ENCODE results near the gene PLVAP.

The PLVAP gene

DNA sequence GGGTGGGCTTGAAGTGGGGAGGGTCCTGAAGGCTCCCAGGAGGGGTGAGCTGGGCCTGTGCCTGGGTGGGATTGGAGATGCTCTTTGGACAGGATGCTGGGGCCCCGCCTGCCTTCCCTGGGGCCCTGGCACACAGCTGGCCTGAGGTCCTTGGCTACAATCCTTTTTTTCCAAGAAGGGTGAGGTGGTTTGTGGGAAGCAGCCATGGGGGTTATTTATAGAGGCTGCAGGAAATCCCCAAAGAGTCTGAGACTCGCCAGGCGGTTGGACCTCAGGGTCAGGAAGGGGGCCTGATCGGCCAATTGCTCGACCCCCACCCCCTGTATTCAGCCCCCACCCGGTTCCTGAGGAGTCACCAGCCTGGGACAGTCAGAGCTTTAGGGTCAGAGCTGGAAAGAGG is 29.8 kb downstream of the PLVAP start:
- TF ChIP-seq, protein P1, sequence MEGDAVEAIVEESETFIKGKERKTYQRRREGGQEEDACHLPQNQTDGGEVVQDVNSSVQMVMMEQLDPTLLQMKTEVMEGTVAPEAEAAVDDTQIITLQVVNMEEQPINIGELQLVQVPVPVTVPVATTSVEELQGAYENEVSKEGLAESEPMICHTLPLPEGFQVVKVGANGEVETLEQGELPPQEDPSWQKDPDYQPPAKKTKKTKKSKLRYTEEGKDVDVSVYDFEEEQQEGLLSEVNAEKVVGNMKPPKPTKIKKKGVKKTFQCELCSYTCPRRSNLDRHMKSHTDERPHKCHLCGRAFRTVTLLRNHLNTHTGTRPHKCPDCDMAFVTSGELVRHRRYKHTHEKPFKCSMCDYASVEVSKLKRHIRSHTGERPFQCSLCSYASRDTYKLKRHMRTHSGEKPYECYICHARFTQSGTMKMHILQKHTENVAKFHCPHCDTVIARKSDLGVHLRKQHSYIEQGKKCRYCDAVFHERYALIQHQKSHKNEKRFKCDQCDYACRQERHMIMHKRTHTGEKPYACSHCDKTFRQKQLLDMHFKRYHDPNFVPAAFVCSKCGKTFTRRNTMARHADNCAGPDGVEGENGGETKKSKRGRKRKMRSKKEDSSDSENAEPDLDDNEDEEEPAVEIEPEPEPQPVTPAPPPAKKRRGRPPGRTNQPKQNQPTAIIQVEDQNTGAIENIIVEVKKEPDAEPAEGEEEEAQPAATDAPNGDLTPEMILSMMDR (IDR thresholded peaks at IDR 0.05): no peak

DNA sequence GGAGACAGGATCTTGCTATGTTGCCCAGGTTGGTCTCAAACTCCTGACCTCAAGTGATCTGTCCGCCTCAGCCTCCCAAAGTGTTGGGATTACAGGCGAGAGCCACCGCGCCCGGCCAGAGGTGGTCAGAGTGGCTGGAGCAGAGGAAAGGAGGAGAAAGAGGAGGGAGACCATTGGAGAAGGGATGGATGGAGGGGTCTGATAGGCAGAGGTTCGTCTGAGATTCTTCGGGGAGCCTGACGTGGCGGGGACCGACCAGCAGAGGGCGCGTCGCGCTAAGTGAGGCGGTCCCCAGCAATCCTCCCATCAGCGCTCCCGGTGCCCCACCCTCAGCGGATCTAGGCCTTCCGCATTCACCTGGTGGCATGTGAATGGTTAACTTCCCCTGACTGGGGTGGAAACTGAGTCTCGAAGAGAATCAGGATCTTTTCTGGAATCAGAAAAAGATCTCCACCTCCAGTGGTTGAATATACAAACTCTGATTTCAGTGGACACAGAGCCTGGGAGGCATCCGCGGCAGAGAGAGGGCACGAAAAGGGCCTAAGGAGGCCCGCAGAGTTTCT is 31.0 kb downstream of the PLVAP start:
- TF ChIP-seq, protein P1 (IDR thresholded peaks at IDR 0.05): peak; percentile 93

DNA sequence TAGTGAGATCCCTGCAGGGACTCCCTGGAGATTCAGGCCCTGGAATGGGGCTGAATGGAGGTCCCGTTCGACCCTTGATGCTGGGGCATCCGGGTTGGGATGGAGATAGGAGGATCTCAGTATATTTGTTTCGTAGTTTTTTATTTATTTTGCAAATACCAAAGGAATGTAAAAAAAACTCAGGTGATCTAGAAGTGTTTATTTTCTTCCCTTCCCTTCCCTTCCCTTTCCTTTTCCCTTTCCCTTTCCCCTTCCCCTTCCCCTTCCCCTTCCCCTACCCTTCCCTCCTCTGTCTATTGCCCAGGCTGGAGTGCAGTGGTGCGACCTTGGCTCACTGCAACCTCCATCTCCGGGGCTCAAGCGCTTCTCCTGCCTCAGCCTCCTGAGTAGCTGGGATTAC is 35.3 kb downstream of the PLVAP start:
- TF ChIP-seq, protein P1 (IDR thresholded peaks at IDR 0.05): no peak

DNA sequence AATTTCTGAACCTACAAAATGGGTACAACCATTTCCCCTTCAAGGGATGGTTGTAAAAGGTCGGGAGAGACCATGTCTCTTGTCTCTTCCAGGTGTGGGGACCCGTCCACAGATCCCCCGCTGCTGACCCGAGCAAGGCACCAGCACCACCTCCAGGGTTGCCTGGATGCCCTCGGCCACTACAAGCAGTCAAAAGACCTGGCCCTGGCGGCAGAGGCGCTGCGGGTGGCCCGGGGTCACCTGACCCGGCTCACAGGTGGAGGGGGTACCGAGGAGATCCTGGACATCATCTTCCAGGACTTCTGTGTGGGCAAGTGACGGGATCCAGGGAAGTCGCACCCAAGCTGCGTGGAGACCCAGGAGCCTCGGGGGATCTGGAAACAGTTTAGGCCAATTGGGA is 35.8 kb downstream of the PLVAP start:
- TF ChIP-seq, protein P1 (IDR thresholded peaks at IDR 0.05): no peak

DNA sequence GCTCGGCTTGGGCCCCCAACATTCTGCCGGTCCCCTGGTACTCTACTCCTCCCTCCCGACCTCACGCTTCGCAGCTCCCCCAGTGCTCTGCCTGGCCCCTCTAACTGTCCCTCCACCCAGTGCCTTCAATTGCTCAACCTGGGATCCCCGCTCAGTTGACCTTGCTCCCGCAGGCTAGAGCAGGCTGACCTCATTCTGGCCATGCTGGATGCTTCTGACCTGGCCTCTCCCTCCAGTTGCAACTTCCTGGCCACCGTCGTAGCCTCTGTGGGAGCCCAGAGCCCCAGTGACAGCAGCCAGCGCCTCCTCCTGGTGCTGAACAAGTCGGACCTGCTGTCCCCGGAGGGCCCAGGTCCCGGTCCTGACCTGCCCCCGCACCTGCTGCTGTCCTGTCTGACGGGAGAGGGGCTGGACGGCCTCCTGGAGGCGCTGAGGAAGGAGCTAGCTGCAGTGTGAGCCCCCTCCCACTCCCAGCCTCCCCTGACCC is 36.2 kb downstream of the PLVAP start:
- TF ChIP-seq, protein P1 (IDR thresholded peaks at IDR 0.05): no peak

DNA sequence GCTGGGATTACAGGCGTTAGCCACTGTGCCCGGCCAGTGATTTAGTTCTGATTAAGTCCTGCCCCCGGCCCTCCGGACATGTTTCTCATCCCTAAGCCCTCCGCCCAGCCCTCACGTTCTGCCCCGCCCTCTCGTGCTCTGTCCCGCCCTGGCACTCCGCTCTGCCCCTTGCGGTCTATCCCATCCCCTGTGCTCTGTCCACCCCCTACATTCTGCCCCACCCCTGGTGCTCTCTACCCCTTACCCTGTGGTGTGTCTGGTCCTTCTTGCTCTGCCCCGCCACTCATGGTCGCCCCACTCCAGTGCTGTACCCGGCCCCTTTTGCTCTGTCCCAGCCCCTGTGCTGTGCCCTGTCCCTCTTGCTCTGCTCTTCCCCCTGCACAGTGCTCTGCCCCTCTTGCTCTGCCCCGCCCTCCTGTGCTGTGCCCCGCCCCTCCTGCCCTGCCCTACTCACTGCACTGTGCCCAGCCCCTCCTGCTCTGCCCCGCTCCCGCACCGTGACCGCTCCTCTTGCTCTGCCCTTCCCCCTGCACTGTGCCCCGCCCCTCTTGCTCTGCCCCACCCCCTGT is 36.8 kb downstream of the PLVAP start:
- TF ChIP-seq, protein P1 (IDR thresholded peaks at IDR 0.05): no peak

DNA sequence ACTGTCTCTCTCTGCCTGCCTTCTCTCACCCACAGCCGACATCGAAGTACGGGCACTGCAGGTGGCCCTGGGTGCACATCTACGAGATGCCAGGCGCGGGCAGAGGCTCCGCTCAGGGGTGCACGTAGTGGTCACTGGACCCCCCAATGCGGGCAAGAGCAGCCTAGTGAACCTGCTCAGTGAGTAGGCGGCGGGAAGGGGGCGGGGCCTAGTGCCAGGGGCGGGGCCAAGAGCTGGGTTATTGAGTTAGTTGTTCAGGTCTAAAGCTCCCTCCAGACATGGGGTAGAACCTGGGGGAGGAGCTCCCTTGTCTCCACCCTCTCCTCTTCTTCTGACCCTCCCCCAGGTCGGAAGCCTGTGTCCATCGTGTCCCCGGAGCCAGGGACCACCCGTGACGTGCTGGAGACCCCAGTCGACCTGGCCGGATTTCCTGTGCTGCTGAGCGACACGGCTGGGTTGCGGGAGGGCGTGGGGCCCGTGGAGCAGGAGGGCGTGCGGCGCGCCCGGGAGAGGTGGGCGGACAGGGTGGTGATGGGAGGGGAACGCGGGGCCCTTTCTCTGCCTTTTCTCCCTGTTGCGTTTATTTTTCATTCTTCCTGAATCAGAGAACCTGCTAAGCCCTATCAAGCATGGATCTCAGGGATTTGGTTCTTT is 37.9 kb downstream of the PLVAP start:
- TF ChIP-seq, protein P1 (IDR thresholded peaks at IDR 0.05): no peak

Data from LNCAP (cell line).